ENCODE measurements around the gene SARNP.

Gene SARNP

GRCh38 chr12:55734595-55734994, 82.9 kb downstream of the SARNP start:
- Histone ChIP-seq H3K9ac (no peak overlapping the region), H3K4me3 (ENCODE audit: low read depth, low read length) (no peak overlapping the region), H3K4me1 (peaks cover 18% of the 10 kb centered on the region), H3K79me2 (peaks cover 11% of the 10 kb centered on the region), H2AFZ (no peak overlapping the region), H3K27me3 (ENCODE audit: control insufficient read depth, insufficient read depth, low read length) (no peaks in the 10 kb centered on the region), H3K36me3 (ENCODE audit: control insufficient read depth, insufficient read depth, low read length) (no peaks in the 10 kb centered on the region), H3K9me3 (ENCODE audit: control insufficient read depth, low read length) (no peaks in the 10 kb centered on the region), H3K4me2 (ENCODE audit: low read length) (no peak overlapping the region), H3K27ac (no peak overlapping the region)
- TF ChIP-seq, protein P1, sequence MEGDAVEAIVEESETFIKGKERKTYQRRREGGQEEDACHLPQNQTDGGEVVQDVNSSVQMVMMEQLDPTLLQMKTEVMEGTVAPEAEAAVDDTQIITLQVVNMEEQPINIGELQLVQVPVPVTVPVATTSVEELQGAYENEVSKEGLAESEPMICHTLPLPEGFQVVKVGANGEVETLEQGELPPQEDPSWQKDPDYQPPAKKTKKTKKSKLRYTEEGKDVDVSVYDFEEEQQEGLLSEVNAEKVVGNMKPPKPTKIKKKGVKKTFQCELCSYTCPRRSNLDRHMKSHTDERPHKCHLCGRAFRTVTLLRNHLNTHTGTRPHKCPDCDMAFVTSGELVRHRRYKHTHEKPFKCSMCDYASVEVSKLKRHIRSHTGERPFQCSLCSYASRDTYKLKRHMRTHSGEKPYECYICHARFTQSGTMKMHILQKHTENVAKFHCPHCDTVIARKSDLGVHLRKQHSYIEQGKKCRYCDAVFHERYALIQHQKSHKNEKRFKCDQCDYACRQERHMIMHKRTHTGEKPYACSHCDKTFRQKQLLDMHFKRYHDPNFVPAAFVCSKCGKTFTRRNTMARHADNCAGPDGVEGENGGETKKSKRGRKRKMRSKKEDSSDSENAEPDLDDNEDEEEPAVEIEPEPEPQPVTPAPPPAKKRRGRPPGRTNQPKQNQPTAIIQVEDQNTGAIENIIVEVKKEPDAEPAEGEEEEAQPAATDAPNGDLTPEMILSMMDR (IDR thresholded peaks at IDR 0.05): no peak

- no peaks in the 10 kb centered on the region for H3K36me3 ChIP-seq (ENCODE audit: control insufficient read depth, insufficient read depth, low read length)
- H3K9ac ChIP-seq: no peak overlapping the region
- H3K79me2 ChIP-seq: peaks cover 11% of the 10 kb centered on the region
- H3K4me1 ChIP-seq: peaks cover 15% of the 10 kb centered on the region
- no peak overlapping the region for H2AFZ ChIP-seq
- no peak overlapping the region for H3K4me2 ChIP-seq (ENCODE audit: low read length)
- no peak overlapping the region for H3K4me3 ChIP-seq (ENCODE audit: low read depth, low read length)
- no peak overlapping the region for H3K27ac ChIP-seq
- H3K9me3 ChIP-seq (ENCODE audit: control insufficient read depth, low read length): no peaks in the 10 kb centered on the region
- TF ChIP-seq, protein P1 (IDR thresholded peaks at IDR 0.05): no peak
- no peaks in the 10 kb centered on the region for H3K27me3 ChIP-seq (ENCODE audit: control insufficient read depth, insufficient read depth, low read length)
Observed at GRCh38 chr12:55733858-55734257, 83.7 kb downstream of the SARNP start.

DNA sequence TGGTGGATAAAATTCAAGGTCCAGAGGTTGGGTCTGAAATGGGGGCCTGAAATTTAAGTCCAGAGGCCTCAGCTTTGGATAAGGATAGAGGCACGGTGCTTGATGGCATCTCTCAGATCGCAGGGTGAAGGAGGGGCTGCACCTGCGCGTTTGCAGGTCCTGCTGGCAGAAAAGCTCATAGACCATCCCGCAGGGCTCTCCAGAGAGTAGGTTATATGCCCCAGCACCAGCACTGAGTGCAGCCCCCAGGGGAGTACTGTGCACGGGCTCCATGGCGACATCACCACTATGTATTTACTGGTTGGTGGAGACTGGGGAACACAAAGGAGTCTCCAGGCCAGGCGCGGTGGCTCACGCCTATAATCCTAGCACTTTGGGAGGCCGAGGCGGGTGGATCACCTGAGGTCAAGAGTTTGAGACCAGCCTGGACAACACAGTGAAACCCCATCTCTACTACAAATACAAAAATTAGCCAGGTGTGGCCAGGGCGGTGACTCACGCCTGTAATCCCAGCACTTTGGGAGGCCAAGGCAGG, 84.4 kb downstream of the SARNP start:
- peaks cover 11% of the 10 kb centered on the region for H3K79me2 ChIP-seq
- no peak overlapping the region for H3K9ac ChIP-seq
- H3K4me2 ChIP-seq (ENCODE audit: low read length): no peak overlapping the region
- H3K27me3 ChIP-seq (ENCODE audit: control insufficient read depth, insufficient read depth, low read length): no peaks in the 10 kb centered on the region
- H3K9me3 ChIP-seq (ENCODE audit: control insufficient read depth, low read length): no peaks in the 10 kb centered on the region
- no peak overlapping the region for H3K4me3 ChIP-seq (ENCODE audit: low read depth, low read length)
- no peak overlapping the region for H2AFZ ChIP-seq
- H3K4me1 ChIP-seq: peaks cover 10% of the 10 kb centered on the region
- no peaks in the 10 kb centered on the region for H3K36me3 ChIP-seq (ENCODE audit: control insufficient read depth, insufficient read depth, low read length)
- no peak overlapping the region for H3K27ac ChIP-seq
- TF ChIP-seq, protein P1 (IDR thresholded peaks at IDR 0.05): no peak

DNA sequence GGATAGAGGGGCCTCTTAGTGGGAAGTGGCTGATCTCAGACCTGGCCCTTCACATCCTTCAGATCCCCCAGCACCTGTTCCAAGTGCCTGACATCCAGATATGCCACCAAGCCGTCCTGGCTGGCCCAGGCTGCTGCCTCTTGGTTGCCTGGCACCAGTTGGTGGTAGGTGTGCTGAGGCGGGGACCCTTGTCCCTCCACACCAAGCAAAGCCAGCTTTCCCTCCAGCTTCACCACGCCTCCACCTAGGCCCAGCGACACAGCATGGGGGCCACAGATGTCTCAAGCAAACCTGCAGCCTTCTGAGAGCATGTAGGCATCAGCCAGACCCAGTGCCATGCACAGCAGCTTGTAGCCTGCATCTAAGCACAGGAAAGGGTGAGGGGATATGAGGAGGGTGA, 85.2 kb downstream of the SARNP start:
- Histone ChIP-seq H3K4me3 (ENCODE audit: low read depth, low read length) (no peak overlapping the region), H3K9ac (no peak overlapping the region), H3K36me3 (ENCODE audit: control insufficient read depth, insufficient read depth, low read length) (no peaks in the 10 kb centered on the region), H2AFZ (no peak overlapping the region), H3K27ac (no peak overlapping the region), H3K79me2 (peaks cover 11% of the 10 kb centered on the region), H3K4me1 (peaks cover 8% of the 10 kb centered on the region), H3K27me3 (ENCODE audit: control insufficient read depth, insufficient read depth, low read length) (no peaks in the 10 kb centered on the region), H3K9me3 (ENCODE audit: control insufficient read depth, low read length) (no peaks in the 10 kb centered on the region), H3K4me2 (ENCODE audit: low read length) (no peak overlapping the region)
- TF ChIP-seq, protein P1 (IDR thresholded peaks at IDR 0.05): no peak

Data from parathyroid adenoma (tissue), 2 donors.